CD14-positive monocyte (primary cell): Measurements from ENCODE around the gene RNU11. TPM values are rescaled to one million over a fixed set of nuclear protein-coding genes. Genes with fewer than 3 reads are reported as not detected.

Source experiments
- DNase-seq, 3 donors: peaks; one replicate each; pipeline ENCODE4 v3.0.0-alpha.2; 2011 to 2022
- H2AFZ ChIP-seq: 2 replicates; pipeline ENCODE4 v1.6.0; 2012; ENCODE audit warnings: mild to moderate bottlenecking, low read depth, low read length, inconsistent platforms; ENCODE audit not compliant: insufficient read depth, poor library complexity, severe bottlenecking
- H3K27ac ChIP-seq, 2 donors: 1 replicate in 1 of 2; 2 replicates in 1 of 2; pipeline ENCODE4 v1.5.1; 2012 to 2013; ENCODE audit warnings: low read length in 2 of 2, control low read depth in 1 of 2, inconsistent platforms in 1 of 2, low read depth in 1 of 2, mild to moderate bottlenecking in 1 of 2
- H3K27me3 ChIP-seq, 2 donors: one replicate each; pipeline versions ENCODE4 v1.6.0 to v1.6.1; 2011 to 2013; ENCODE audit warnings: low read length in 2 of 2; ENCODE audit not compliant: control insufficient read depth in 2 of 2, insufficient read depth in 2 of 2
- H3K36me3 ChIP-seq, 2 donors: replicated peaks in 1 of 2; 1 replicate in 1 of 2; 2 replicates in 1 of 2; pipeline versions ENCODE4 v1.5.1 to v1.6.1; 2012 to 2013; ENCODE audit warnings: low read length in 2 of 2, control low read depth in 1 of 2, inconsistent platforms in 1 of 2, mild to moderate bottlenecking in 1 of 2; ENCODE audit not compliant: insufficient read depth in 2 of 2, control insufficient read depth in 1 of 2
- H3K4me1 ChIP-seq, 2 donors: 1 replicate in 1 of 2; 2 replicates in 1 of 2; pipeline versions ENCODE4 v1.5.1 to v1.6.1; 2012 to 2013; ENCODE audit warnings: low read length in 2 of 2, control low read depth in 1 of 2, inconsistent platforms in 1 of 2, mild to moderate bottlenecking in 1 of 2, moderate library complexity in 1 of 2; ENCODE audit not compliant: insufficient read depth in 2 of 2, control insufficient read depth in 1 of 2
- H3K4me2 ChIP-seq: replicated peaks from 2 replicates; pipeline ENCODE3; 2012; ENCODE audit warnings: low read length, moderate library complexity, mild to moderate bottlenecking; ENCODE audit not compliant: poor library complexity, severe bottlenecking; ENCODE audit errors: extremely low read depth
- H3K4me3 ChIP-seq, 3 experiments: fragments of 200-600 bp in 1 of 3; sonication (generic) in 1 of 3; replicated peaks in 1 of 3; 1 replicate in 2 of 3; 2 replicates in 1 of 3; pipeline ENCODE4 v1.5.1; 2011 to 2013; ENCODE audit warnings: low read length in 3 of 3, mild to moderate bottlenecking in 3 of 3, control low read depth in 2 of 3, low read depth in 2 of 3, inconsistent platforms in 1 of 3, moderate library complexity in 1 of 3
- H3K79me2 ChIP-seq: 2 replicates; pipeline ENCODE4 v1.6.0; 2012; ENCODE audit warnings: mild to moderate bottlenecking, control low read depth, inconsistent platforms, low read length, moderate library complexity; ENCODE audit not compliant: insufficient read depth
- H3K9ac ChIP-seq: 2 replicates; pipeline ENCODE4 v1.6.0; 2017; ENCODE audit warnings: low read length, mild to moderate bottlenecking; ENCODE audit not compliant: insufficient read depth, poor library complexity, severe bottlenecking
- H3K9me3 ChIP-seq, 2 donors: replicated peaks in 1 of 2; 1 replicate in 1 of 2; 2 replicates in 1 of 2; pipeline versions ENCODE4 v1.5.1 to v1.6.1; 2012 to 2013; ENCODE audit warnings: low read length in 2 of 2, control low read depth in 1 of 2; ENCODE audit not compliant: control insufficient read depth in 1 of 2, insufficient read depth in 1 of 2
- H4K20me1 ChIP-seq: 2 replicates; pipeline ENCODE4 v1.6.0; 2012; ENCODE audit warnings: mild to moderate bottlenecking, low read length, control low read depth, moderate library complexity; ENCODE audit not compliant: insufficient read depth
- H3K27ac Mint-ChIP-seq, 7 donors: one replicate each; pipeline ENCODE4 v1.8.0; 2020; ENCODE audit warnings: mild to moderate bottlenecking in 7 of 7, mixed read lengths in 7 of 7, moderate library complexity in 6 of 7, inconsistent platforms in 2 of 7
- H3K27me3 Mint-ChIP-seq, 3 donors: one replicate each; pipeline ENCODE4 v1.8.0; 2021 to 2022; ENCODE audit warnings: low read depth in 3 of 3, mild to moderate bottlenecking in 3 of 3, mixed read lengths in 3 of 3, moderate library complexity in 3 of 3, inconsistent platforms in 1 of 3
- H3K36me3 Mint-ChIP-seq, 2 donors: one replicate each; pipeline ENCODE4 v1.8.0; 2020; ENCODE audit warnings: mixed read lengths in 2 of 2, inconsistent platforms in 1 of 2, mild to moderate bottlenecking in 1 of 2
- H3K4me1 Mint-ChIP-seq: one replicate; pipeline ENCODE4 v1.8.0; 2020; ENCODE audit warnings: mild to moderate bottlenecking, mixed read lengths
- H3K4me3 Mint-ChIP-seq, 2 donors: one replicate each; pipeline ENCODE4 v1.8.0; 2020; ENCODE audit warnings: mild to moderate bottlenecking in 2 of 2, mixed read lengths in 2 of 2, moderate library complexity in 1 of 2
- H3K9me3 Mint-ChIP-seq, 7 donors: one replicate each; pipeline ENCODE4 v1.8.0; 2020 to 2022; ENCODE audit warnings: mixed read lengths in 7 of 7, mild to moderate bottlenecking in 6 of 7, moderate library complexity in 6 of 7, inconsistent platforms in 2 of 7
- WGBS: methylation state at CpG from one replicate; pipeline ENCODE4 v1.1.5; 2013; ENCODE audit warnings: missing lambda C conversion rate; ENCODE audit not compliant: insufficient coverage; 5-methylcytosine and 5-hydroxymethylcytosine counted together
- intact Hi-C, 2 donors: fragments of 100-400 bp; cut with micrococcal nuclease; formaldehyde crosslinking; loops; one replicate each; pipeline versions ENCODE4 v1.15.0 to v1.15.1; 2023
- polyA plus RNA-seq, 3 donors: library from polyadenylated mRNA; depleted of rRNA in 1 of 3; unstranded in 2 of 3; stranded (reverse) in 1 of 3; fragments of 300-500 nt in 2 of 3; fragments of >200 nt in 1 of 3; fragmentation: Illumina TruSeq in 2 of 3; gene quantifications; 1 replicate in 2 of 3; 2 replicates in 1 of 3; pipeline ENCODE4 v1.2.3, GENCODE V29; 2012 to 2021
- TF ChIP-seq, protein P1 (sequence below): fragments of 200-600 bp; IDR thresholded peaks from one replicate; pipeline ENCODE4 v1.8.0; 2022; ENCODE audit warnings: antibody characterized with exemption, mild to moderate bottlenecking

Gene RNU11
- polyA plus RNA-seq, 3 donors, result not detected

DNA sequence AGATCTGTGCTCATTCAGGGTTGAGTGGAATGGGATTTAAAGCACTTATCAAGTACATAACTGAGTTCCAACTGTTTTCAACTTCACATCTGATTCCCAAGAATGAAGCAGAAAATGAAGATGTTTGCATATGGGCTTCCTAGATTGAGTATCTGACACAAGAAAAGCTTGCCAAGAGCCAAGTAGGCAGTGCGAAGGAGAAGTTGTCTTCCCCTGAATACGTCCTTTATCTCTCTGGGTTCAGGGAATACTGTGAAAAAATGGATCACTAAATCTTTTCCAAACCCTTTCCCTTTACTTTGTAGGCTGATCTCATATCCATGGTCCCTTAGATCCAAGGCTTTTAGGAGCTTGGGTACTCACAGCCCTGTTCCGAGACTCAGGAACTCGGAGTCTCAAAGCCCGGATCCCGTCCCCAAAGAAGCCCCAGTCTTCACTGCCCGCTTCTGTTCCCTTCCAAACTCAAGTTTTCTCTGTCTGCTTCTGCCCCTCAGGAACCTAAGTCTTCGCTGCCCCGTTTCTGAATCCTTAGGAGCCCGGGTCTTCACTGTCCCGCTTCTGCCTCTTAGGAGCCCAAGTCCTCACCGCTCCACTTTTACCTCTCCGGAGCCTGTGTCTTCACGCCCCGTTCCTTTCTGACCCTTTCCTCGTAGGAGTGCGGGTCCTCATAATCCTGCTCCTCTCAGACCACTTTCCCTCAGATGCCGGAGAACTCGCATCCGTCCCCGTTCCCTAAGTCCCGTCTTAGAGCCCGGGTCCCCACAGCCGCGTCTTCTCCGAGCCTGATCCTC lies 6.1 kb upstream of the RNU11 start:
- Mint-ChIP-seq H3K27me3 (peaks cover 0 to 2% (median 0%) of the 10 kb centered on the region in 3 donors), H3K9me3 (peaks cover 0 to 2% (median 0%) of the 10 kb centered on the region in 7 donors), H3K4me3 (peak overlapping the region; percentile 100), H3K4me1 (peaks cover 35% of the 10 kb centered on the region), H3K36me3 (peaks cover 0 to 7% of the 10 kb centered on the region in 2 donors), H3K27ac (peak overlapping the region; percentile 98 to 99 (median 99))
- H3K36me3 ChIP-seq, result no peaks in the 10 kb centered on the region
- intact Hi-C loops, result loop anchor here (2.0 to 10.0 kb wide), 6 partner anchors 60 to 543 kb away; partner anchors contain the start of genes YTHDF2 (in 2 of the 2) and SRSF4 (in 1 of the 2)
- peaks cover 42% of the 10 kb centered on the region for H3K79me2 ChIP-seq
- H2AFZ ChIP-seq, result peak overlapping the region; percentile 99
- H4K20me1 ChIP-seq, result no peaks in the 10 kb centered on the region
- no peaks in the 10 kb centered on the region for H3K9me3 ChIP-seq
- H3K27ac ChIP-seq, result peak overlapping the region; percentile 77 to 97
- H3K4me1 ChIP-seq, result peaks cover 32 to 36% of the 10 kb centered on the region in 2 donors
- no peaks in the 10 kb centered on the region for H3K27me3 ChIP-seq
- peak overlapping the region; percentile 63 to 96 (median 68) for H3K4me3 ChIP-seq
- peak in 1 of 3 donors; percentile 11 for DNase-seq
- H3K4me2 ChIP-seq, result peak overlapping the region; percentile 100
- TF ChIP-seq, protein P1, sequence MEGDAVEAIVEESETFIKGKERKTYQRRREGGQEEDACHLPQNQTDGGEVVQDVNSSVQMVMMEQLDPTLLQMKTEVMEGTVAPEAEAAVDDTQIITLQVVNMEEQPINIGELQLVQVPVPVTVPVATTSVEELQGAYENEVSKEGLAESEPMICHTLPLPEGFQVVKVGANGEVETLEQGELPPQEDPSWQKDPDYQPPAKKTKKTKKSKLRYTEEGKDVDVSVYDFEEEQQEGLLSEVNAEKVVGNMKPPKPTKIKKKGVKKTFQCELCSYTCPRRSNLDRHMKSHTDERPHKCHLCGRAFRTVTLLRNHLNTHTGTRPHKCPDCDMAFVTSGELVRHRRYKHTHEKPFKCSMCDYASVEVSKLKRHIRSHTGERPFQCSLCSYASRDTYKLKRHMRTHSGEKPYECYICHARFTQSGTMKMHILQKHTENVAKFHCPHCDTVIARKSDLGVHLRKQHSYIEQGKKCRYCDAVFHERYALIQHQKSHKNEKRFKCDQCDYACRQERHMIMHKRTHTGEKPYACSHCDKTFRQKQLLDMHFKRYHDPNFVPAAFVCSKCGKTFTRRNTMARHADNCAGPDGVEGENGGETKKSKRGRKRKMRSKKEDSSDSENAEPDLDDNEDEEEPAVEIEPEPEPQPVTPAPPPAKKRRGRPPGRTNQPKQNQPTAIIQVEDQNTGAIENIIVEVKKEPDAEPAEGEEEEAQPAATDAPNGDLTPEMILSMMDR, result no peak
- H3K9ac ChIP-seq, result peak overlapping the region; percentile 88
- 0% methylated on average over 25 of the region's 26 CpGs for WGBS

- peak within 1 kb of the TSS; percentile 63 to 96 (median 68) for H3K4me3 ChIP-seq
- peak within 1 kb of the TSS; percentile 98 to 99 (median 99) for H3K27ac Mint-ChIP-seq
- intact Hi-C loops, result loop anchor here (2.0 to 10.0 kb wide), 6 partner anchors 61 to 542 kb away; partner anchors contain the start of genes YTHDF2 (in 2 of the 2) and SRSF4 (in 1 of the 2)
- peak within 1 kb of the TSS; percentile 77 to 97 for H3K27ac ChIP-seq
- H3K4me1 Mint-ChIP-seq, result peaks cover 42% of the 10 kb centered on the region
- peaks cover 0 to 2% (median 0%) of the 10 kb centered on the region in 3 donors for H3K27me3 Mint-ChIP-seq
- H2AFZ ChIP-seq, result peak within 1 kb of the TSS; percentile 99
- no peaks in the 10 kb centered on the region for H3K27me3 ChIP-seq
- peaks cover 39% of the 10 kb centered on the region for H3K79me2 ChIP-seq
- H3K4me1 ChIP-seq, result peaks cover 40 to 44% of the 10 kb centered on the region in 2 donors
- H3K36me3 Mint-ChIP-seq, result peaks cover 0 to 7% of the 10 kb centered on the region in 2 donors
- no peaks in the 10 kb centered on the region for H4K20me1 ChIP-seq
- TF ChIP-seq, protein P1, result no peak
- H3K36me3 ChIP-seq, result no peaks in the 10 kb centered on the region
- DNase-seq, result peak; percentile 92 to 95 (median 94)
- WGBS, result under 1% methylated on average over 33 of the region's 49 CpGs
- peak within 1 kb of the TSS; percentile 100 for H3K4me3 Mint-ChIP-seq
- H3K4me2 ChIP-seq, result peak within 1 kb of the TSS; percentile 100
- no peaks in the 10 kb centered on the region for H3K9me3 ChIP-seq
- H3K9me3 Mint-ChIP-seq, result peaks cover 0 to 2% (median 0%) of the 10 kb centered on the region in 7 donors
- peak within 1 kb of the TSS; percentile 88 for H3K9ac ChIP-seq
These were observed 5.4 kb upstream of the RNU11 start, which contains the start of gene TAF12 for GRCh38 chr1:28642847-28643635. TAF12 (minus strand) TSS chr1:28643067; CDS start chr1:28622081, 20,986 bp downstream.
